Stimulated activated CD4-positive, alpha-beta T cell treated with anti-CD3 and anti-CD28 coated beads, Interleukin-4, amount 100 ng/mL, for 4 hours (primary cell): ENCODE data around the gene SHROOM2.

Source experiments
- DNase-seq, 2 experiments: peaks; one replicate each; pipeline ENCODE4 v3.0.0-alpha.2; 2020

The SHROOM2 gene

GRCh38 chrX:9957743-9958142, 171.5 kb downstream of the SHROOM2 start:
- DNase-seq = no peak

DNA sequence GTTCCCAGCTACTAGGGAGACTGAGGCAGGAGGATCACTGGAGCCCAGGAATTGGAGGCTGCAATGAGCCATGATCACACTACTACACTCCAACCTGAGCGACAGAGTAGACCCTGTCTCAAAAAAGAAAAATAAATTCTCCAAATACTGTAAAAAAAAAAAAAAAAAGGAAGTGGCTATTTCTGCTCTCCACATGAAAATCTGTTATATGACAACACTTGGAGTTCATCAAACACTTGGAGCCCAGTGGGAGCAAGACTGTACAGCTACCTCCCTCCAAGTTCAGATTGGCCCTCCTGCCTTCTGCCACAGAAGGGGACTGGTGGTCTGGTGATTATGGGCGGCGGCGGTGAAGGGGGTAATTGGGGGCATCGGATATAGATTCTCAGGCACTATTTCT, 172.0 kb downstream of the SHROOM2 start:
- no peak for DNase-seq

- no peak for DNase-seq
Observed at GRCh38 chrX:9961750-9962149, 175.5 kb downstream of the SHROOM2 start.

DNA sequence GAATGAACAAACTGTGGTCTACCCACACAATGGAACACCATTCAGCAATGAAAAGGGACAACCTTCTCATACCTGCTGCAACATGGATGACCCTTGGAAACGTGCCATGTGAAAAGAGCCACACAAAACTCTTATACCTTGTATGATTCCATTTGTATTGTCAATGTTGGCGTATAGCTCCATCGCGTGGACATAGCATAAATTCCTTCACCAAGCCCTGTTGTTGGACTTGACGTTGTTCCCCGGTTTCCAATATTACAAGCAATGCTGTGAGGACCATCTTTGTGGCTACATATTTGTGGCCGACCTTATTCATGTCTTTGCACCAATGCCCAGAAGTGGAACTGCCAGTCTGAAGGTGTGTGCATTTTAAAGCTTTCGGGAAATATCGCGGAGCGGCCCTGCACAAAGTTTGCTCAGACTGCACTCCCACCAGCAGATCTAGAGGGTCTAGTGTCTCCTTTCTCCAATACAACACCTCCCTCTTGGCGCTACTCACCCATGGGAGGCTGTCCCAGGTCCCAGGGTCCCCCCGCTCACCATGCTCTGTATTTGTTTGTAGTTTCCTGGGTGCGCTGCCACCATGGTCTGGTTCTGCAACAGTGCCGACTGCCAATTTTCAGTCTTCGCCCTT, 180.7 kb downstream of the SHROOM2 start, which contains the start of gene CLDN34:
TSS of gene CLDN34 (plus strand) at position 584 of the 634 bp plus-strand sequence. CDS start at position 584, 0 bp downstream.
- no peak for DNase-seq

- no peak for DNase-seq
Observed at GRCh38 chrX:9977635-9978034, 191.4 kb downstream of the SHROOM2 start.

- DNase-seq = no peak
Observed at GRCh38 chrX:9980401-9980800, 194.2 kb downstream of the SHROOM2 start.

GRCh38 chrX:9980927-9981326, 194.7 kb downstream of the SHROOM2 start:
- no peak for DNase-seq

GRCh38 chrX:9983441-9983840, 197.2 kb downstream of the SHROOM2 start:
- no peak for DNase-seq

GRCh38 chrX:9983846-9984245, 197.6 kb downstream of the SHROOM2 start:
- DNase-seq = no peak

DNA sequence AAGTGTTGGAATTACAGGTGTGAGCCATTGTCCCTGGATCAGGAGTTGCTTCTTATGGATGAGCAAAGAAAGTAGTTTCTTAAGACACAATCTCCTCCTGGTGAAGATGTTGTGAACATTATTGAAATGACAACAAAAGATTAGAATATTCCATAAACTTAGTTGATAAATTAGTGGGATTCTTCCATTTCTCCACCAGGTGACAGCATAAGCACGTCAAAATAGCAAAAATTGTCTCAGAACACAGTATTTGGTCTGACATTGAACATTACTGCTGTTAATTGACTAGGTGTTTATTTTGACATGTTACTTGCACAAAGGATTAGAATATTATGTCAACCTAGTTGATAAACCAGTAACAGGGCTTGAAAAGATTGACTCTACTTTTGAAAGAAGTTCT, 202.5 kb downstream of the SHROOM2 start:
- DNase-seq = no peak

GRCh38 chrX:9992061-9992460, 205.8 kb downstream of the SHROOM2 start:
- DNase-seq = no peak

DNA sequence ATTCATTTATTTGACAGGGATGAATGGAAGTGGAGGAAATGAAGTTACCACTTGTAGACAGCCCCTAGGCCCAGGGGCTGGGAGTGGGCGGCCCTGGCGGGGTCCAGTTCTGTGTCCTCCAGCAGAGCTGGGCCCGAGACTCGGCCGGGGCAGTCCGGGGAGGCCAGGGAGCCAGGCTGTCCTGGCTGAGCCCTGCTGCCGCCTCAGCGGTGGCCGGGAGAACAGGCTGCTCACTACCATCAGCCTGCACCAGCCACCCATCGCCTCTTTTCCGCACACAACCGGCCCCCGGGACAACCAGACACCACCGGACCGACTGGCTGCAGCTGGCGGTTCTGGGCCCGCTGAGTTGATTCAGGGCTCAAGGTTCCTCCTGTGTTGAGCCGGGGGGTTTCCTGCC, 206.5 kb downstream of the SHROOM2 start:
- no peak for DNase-seq

GRCh38 chrX:9995855-9996339, 209.7 kb downstream of the SHROOM2 start:
- DNase-seq = peak; percentile 53 to 73

DNA sequence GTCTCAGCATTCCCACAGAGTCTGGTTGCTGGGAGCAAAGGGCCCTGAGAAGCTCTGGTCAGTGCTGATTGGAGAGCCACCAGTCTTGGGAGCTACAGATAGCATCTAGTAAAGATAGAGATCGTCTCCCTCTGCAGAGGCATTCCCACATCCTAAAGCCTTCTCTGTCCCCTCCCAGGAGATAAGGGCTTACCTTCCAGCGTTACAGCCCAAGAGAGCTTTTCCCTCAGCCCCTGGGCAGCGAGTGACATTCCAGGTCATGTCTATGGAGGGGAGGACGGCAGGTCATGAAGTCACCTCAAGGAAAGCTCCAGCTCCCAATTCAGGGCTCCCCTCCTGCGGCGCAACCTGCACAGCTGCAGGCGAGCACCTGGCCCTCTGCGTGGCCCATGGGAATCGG, 210.8 kb downstream of the SHROOM2 start:
- no peak for DNase-seq

GRCh38 chrX:9997524-9997923, 211.3 kb downstream of the SHROOM2 start:
- DNase-seq = peak; percentile 39 to 46
